ENCODE results near the gene TMEM151B. TPM values are rescaled to one million over a fixed set of nuclear protein-coding genes. Genes with fewer than 3 reads are reported as not detected.

The TMEM151B gene
- total and polyA plus RNA-seq, 2 of the 13 experiments (the other 11 are each of a cell fraction or from before 2014, with no cell fraction given), result not detected

- TF ChIP-seq ZBTB40 (IDR thresholded peaks at IDR 0.05), result no peak
- peak; percentile 88 for TF ChIP-seq ZBTB40 (CRISPR knock-in tag; IDR thresholded peaks at IDR 0.05)
- peak; percentile 52 for TF ChIP-seq HNF4A (CRISPR knock-in tag; IDR thresholded peaks at IDR 0.05)
- peak; percentile 55; the same call in 1 of the 2 replicates for TF ChIP-seq ZSCAN30 (CRISPR knock-in tag; IDR thresholded peaks at IDR 0.05)
- 0 out of 2 replicates have a peak, but pooled peaks have one; percentile 63 for TF ChIP-seq ZNF234 (CRISPR knock-in tag; conservative IDR thresholded peaks at IDR 0.05)
- TF ChIP-seq KDM2A (CRISPR knock-in tag; IDR thresholded peaks at IDR 0.05; ENCODE audit: borderline replicate concordance, low read depth), result peak; percentile 99
- peak; percentile 96 for TF ChIP-seq ZNF687 (CRISPR knock-in tag; IDR thresholded peaks at IDR 0.05)
- peak; percentile 29; the same call in 1 of the 2 replicates for TF ChIP-seq ZNF552 (CRISPR knock-in tag; IDR thresholded peaks at IDR 0.05; ENCODE audit: borderline replicate concordance)
- peak; percentile 76; the same call in 1 of the 2 replicates for TF ChIP-seq SAFB2 (CRISPR knock-in tag; IDR thresholded peaks at IDR 0.05; ENCODE audit: borderline replicate concordance, low read depth)
- TF ChIP-seq CHD2 (IDR thresholded peaks at IDR 0.05; ENCODE audit: low read depth, low read length), result no peak
- peak; percentile 94; the same call in 1 of the 2 replicates for TF ChIP-seq SP140L (CRISPR knock-in tag; IDR thresholded peaks at IDR 0.05; ENCODE audit: borderline replicate concordance)
- peak; percentile 91; the same call in 1 of the 2 replicates for TF ChIP-seq ZNF138 (CRISPR knock-in tag; IDR thresholded peaks at IDR 0.05; ENCODE audit: low read depth)
- no peak for TF ChIP-seq CSRNP2 (CRISPR knock-in tag; conservative IDR thresholded peaks at IDR 0.05; ENCODE audit: low read depth)
These were observed 42.9 kb downstream of the TMEM151B start, which contains the start of gene AARS2 (continued) for GRCh38 chr6:44312901-44313788.

Data from HepG2 (cell line).